NCI-H1092 (cell line): ENCODE measurements around the gene PDP2.
"Not testable (repeated sequence)": the region's sequence is repeated elsewhere in the genome, so short reads cannot be mapped to it uniquely, and the experiment has no call there.

Experiments
- DNase-seq: peaks from one replicate; lab custom pipeline; 2025; lab: John Stamatoyannopoulos, UW

The PDP2 gene

GRCh38 chr16:66919569-66920298 is 39.4 kb downstream of the PDP2 start:
- no peak for DNase-seq

GRCh38 chr16:66920299-66920590 is 39.9 kb downstream of the PDP2 start:
- no peak for DNase-seq

GRCh38 chr16:66920924-66921680 is 40.8 kb downstream of the PDP2 start:
- DNase-seq = no peak

GRCh38 chr16:66921729-66922450 is 41.6 kb downstream of the PDP2 start:
- no peak for DNase-seq

GRCh38 chr16:66923247-66923731 is 43.0 kb downstream of the PDP2 start:
- peak; percentile 83 for DNase-seq

GRCh38 chr16:66923866-66924265 is 43.6 kb downstream of the PDP2 start:
- DNase-seq = peak; percentile 12

- no peak for DNase-seq
Observed at GRCh38 chr16:66924527-66925321, 44.4 kb downstream of the PDP2 start.

GRCh38 chr16:66925322-66925840 is 45.1 kb downstream of the PDP2 start, which contains the start of gene RRAD:
RRAD (minus strand) TSS chr16:66925535; CDS start chr16:66925179, 356 bp downstream.
- no peak for DNase-seq

GRCh38 chr16:66926171-66926947 is 46.0 kb downstream of the PDP2 start:
- DNase-seq = no peak

GRCh38 chr16:66926961-66927436 is 46.7 kb downstream of the PDP2 start:
- no peak for DNase-seq

- DNase-seq = no peak
Observed at GRCh38 chr16:66927918-66928649, 47.8 kb downstream of the PDP2 start.

GRCh38 chr16:66928702-66929388 is 48.5 kb downstream of the PDP2 start:
- DNase-seq = no peak

GRCh38 chr16:66930189-66930588 is 49.9 kb downstream of the PDP2 start:
- DNase-seq = no peak

GRCh38 chr16:66931665-66932064 is 51.4 kb downstream of the PDP2 start:
- no peak for DNase-seq

GRCh38 chr16:66932076-66932475 is 51.8 kb downstream of the PDP2 start:
- DNase-seq = no peak

GRCh38 chr16:66933776-66934137 is 53.4 kb downstream of the PDP2 start:
- DNase-seq = no peak

GRCh38 chr16:66934138-66934838 is 54.0 kb downstream of the PDP2 start, which contains the start of gene CIAO2B:
CIAO2B (minus strand) TSS chr16:66934402; CDS start chr16:66934364, 38 bp downstream.
- DNase-seq = peak; percentile 80

- not testable (repeated sequence) for DNase-seq
Observed at GRCh38 chr16:66934839-66935313, 54.6 kb downstream of the PDP2 start.
